AG08395 (cell line): ENCODE results near the gene IRAG1.
A peak's percentile ranks its signal among the peaks of the same experiment; 100 is the strongest.

Experiments
- DNase-seq: peaks from one replicate; pipeline ENCODE4 v3.0.0; 2012; ENCODE audit warnings: mixed read lengths, low spot score

Gene IRAG1

GRCh38 chr11:10669258-10670033 is 24.1 kb downstream of the IRAG1 start:
- peak; percentile 85 for DNase-seq

- DNase-seq, result no peak
These were observed 26.1 kb downstream of the IRAG1 start for GRCh38 chr11:10667521-10667885.

GRCh38 chr11:10666556-10667520 is 26.7 kb downstream of the IRAG1 start:
- DNase-seq, result peak; percentile 33

- no peak for DNase-seq
These were observed 29.1 kb downstream of the IRAG1 start for GRCh38 chr11:10664496-10664895.

GRCh38 chr11:10663990-10664389 is 29.6 kb downstream of the IRAG1 start:
- DNase-seq, result no peak

- no peak for DNase-seq
These were observed 30.2 kb downstream of the IRAG1 start for GRCh38 chr11:10663365-10663764.

GRCh38 chr11:10660323-10660722 is 33.2 kb downstream of the IRAG1 start:
- no peak for DNase-seq

- peak; percentile 91 for DNase-seq
These were observed 34.0 kb downstream of the IRAG1 start for GRCh38 chr11:10659339-10660216.

GRCh38 chr11:10658621-10659338 is 34.8 kb downstream of the IRAG1 start:
- no peak for DNase-seq

- DNase-seq, result peak; percentile 59
These were observed 36.0 kb downstream of the IRAG1 start for GRCh38 chr11:10657308-10658271.

- DNase-seq, result no peak
These were observed 37.5 kb downstream of the IRAG1 start for GRCh38 chr11:10655943-10656576.

GRCh38 chr11:10655227-10655626 is 38.3 kb downstream of the IRAG1 start:
- no peak for DNase-seq

GRCh38 chr11:10654811-10655150 is 38.8 kb downstream of the IRAG1 start:
- no peak for DNase-seq

- DNase-seq, result no peak
These were observed 39.4 kb downstream of the IRAG1 start for GRCh38 chr11:10653946-10654810.

GRCh38 chr11:10653261-10653660 is 40.3 kb downstream of the IRAG1 start:
- no peak for DNase-seq

- DNase-seq, result no peak
These were observed 41.7 kb downstream of the IRAG1 start for GRCh38 chr11:10651656-10652361.

GRCh38 chr11:10650630-10651029 is 42.9 kb downstream of the IRAG1 start:
- DNase-seq, result no peak

- DNase-seq, result no peak
These were observed 43.4 kb downstream of the IRAG1 start for GRCh38 chr11:10650166-10650565.
